A549 (cell line): ENCODE measurements around the gene PLXND1. TPM values are rescaled to one million over a fixed set of nuclear protein-coding genes. Genes with fewer than 3 reads are reported as not detected.

Experiments
- ATAC-seq, 2 experiments: fragments of 200-7000 bp in 1 of 2; fragments of >200 bp in 1 of 2; cut with Nextera tagmentation in 1 of 2; cut with Tn5 transposase in 1 of 2; 3 replicates each; pipeline versions ENCODE4 v1.8.0 to v1.9.1; 2018 to 2020; ENCODE audit warnings: mild to moderate bottlenecking in 1 of 2, moderate library complexity in 1 of 2
- CTCF ChIA-PET: fragments of 300-600 bp; sonication (Branson Sonifier 250); formaldehyde crosslinking; extraction: SDS; loops from one replicate; lab custom pipeline; 2021; ENCODE audit warnings: antibody characterized with exemption, inconsistent platforms; lab: Yijun Ruan, JAX
- POLR2A ChIA-PET: fragments of 350-600 bp; formaldehyde crosslinking; extraction: SDS; loops from one replicate; lab custom pipeline; 2021; ENCODE audit warnings: antibody characterized with exemption, inconsistent platforms; lab: Yijun Ruan, JAX
- DNase-seq, 2 experiments: peaks; one replicate each; pipeline versions ENCODE4 v3.0.0 to v3.0.0-alpha.2; 2011 to 2016; ENCODE audit warnings: low read depth in 1 of 2, low spot score in 1 of 2
- FAIRE-seq: peaks from 2 replicates; lab custom pipeline; 2011; peaks lifted over from hg19 to GRCh38; lab: Jason Lieb, UNC
- H3K27ac ChIP-seq, 2 experiments: fragments of >200 bp; sonication (Bioruptor Twin); formaldehyde crosslinking; 3 replicates each; pipeline ENCODE4 v1.5.1; 2016 to 2017
- H3K4me1 ChIP-seq: fragments of >200 bp; sonication (Bioruptor Twin); formaldehyde crosslinking; 3 replicates; pipeline ENCODE4 v1.6.1; 2016
- H3K4me2 ChIP-seq: fragments of >200 bp; sonication (Bioruptor Twin); formaldehyde crosslinking; 3 replicates; pipeline ENCODE4 v1.6.1; 2016
- H3K4me3 ChIP-seq: fragments of >200 bp; sonication (Bioruptor Twin); formaldehyde crosslinking; 3 replicates; pipeline ENCODE4 v1.5.1; 2016
- H3K9me3 ChIP-seq: fragments of >200 bp; sonication (Bioruptor Twin); formaldehyde crosslinking; 3 replicates; pipeline ENCODE4 v1.6.1; 2016
- BHLHE40 ChIP-seq: IDR thresholded peaks from 2 replicates; pipeline ENCODE4 v1.6.1; 2012; ENCODE audit warnings: low read depth, low read length, inconsistent platforms
- EHMT2 ChIP-seq: fragments of 200-600 bp; sonication (generic); IDR thresholded peaks from 2 replicates; pipeline ENCODE4 v1.6.1; 2016; ENCODE audit warnings: antibody characterized with exemption, low read depth, mild to moderate bottlenecking, moderate library complexity
- ELK1 ChIP-seq: fragments of 150-350 bp; IDR thresholded peaks from 2 replicates; pipeline ENCODE4 v1.6.1; 2014; ENCODE audit warnings: low read depth, mild to moderate bottlenecking, low read length
- FOSB ChIP-seq: fragments of 250-450 bp; sonication (Bioruptor Pico); IDR thresholded peaks from 2 replicates; pipeline ENCODE4 v1.5.0; 2020; ENCODE audit warnings: mild to moderate bottlenecking, moderate library complexity
- HEYL ChIP-seq: fragments of 250-450 bp; sonication (Bioruptor Pico); IDR thresholded peaks from 2 replicates; pipeline ENCODE4 v1.8.0; 2021; ENCODE audit warnings: mild to moderate bottlenecking, moderate library complexity
- HMGXB4 ChIP-seq: fragments of 250-450 bp; sonication (Bioruptor Pico); IDR thresholded peaks from 2 replicates; pipeline ENCODE4 v1.5.0; 2021; ENCODE audit warnings: mild to moderate bottlenecking, moderate library complexity, borderline replicate concordance
- HOXB5 ChIP-seq: fragments of 250-450 bp; sonication (Bioruptor Pico); IDR thresholded peaks from 2 replicates; pipeline ENCODE4 v1.5.0; 2020; ENCODE audit warnings: mild to moderate bottlenecking, moderate library complexity
- JUN ChIP-seq, 2 experiments: fragments of >200 bp; sonication (Bioruptor Twin); formaldehyde crosslinking; IDR thresholded peaks; 2 replicates in 1 of 2; 3 replicates in 1 of 2; pipeline ENCODE4 v1.6.1; 2016 to 2017
- MAFK ChIP-seq: fragments of 450-650 bp; IDR thresholded peaks from 2 replicates; pipeline ENCODE4 v1.6.1; 2014; ENCODE audit not compliant: partially characterized antibody
- MAX ChIP-seq: IDR thresholded peaks from 2 replicates; pipeline ENCODE4 v1.6.1; 2012
- PBX3 ChIP-seq: IDR thresholded peaks from 2 replicates; pipeline ENCODE4 v1.6.1; 2012
- PHF8 ChIP-seq: fragments of 200-600 bp; sonication (generic); IDR thresholded peaks from 2 replicates; pipeline ENCODE4 v1.6.1; 2016; ENCODE audit warnings: low read depth, mild to moderate bottlenecking, antibody characterized with exemption, moderate library complexity, borderline replicate concordance
- SMC3 ChIP-seq: fragments of >200 bp; sonication (Bioruptor Twin); formaldehyde crosslinking; IDR thresholded peaks from 3 replicates; pipeline ENCODE4 v1.6.1; 2018; ENCODE audit warnings: inconsistent platforms
- USF2 ChIP-seq: fragments of 450-650 bp; IDR thresholded peaks from 2 replicates; pipeline ENCODE4 v1.6.1; 2014; ENCODE audit warnings: antibody characterized with exemption
- ZC3H11A ChIP-seq: fragments of 450-650 bp; IDR thresholded peaks from 2 replicates; pipeline ENCODE4 v1.6.1; 2014; ENCODE audit warnings: antibody characterized with exemption, mild to moderate bottlenecking
- WGBS: methylation state at CpG from one replicate; pipeline ENCODE4 v1.1.6; 2017; ENCODE audit errors: missing lambda C conversion rate; 5-methylcytosine and 5-hydroxymethylcytosine counted together
- polyA plus RNA-seq, 4 experiments: library from polyadenylated mRNA; depleted of rRNA in 3 of 4; stranded (reverse); fragments of >200 nt; fragmentation: RNase III in 1 of 4; extraction: RNeasy Plus Mini Kit Qiagen cat#74134 plus additional on column Dnase treatment in 1 of 4; gene quantifications; 2 replicates in 3 of 4; 3 replicates in 1 of 4; pipeline ENCODE4 v1.2.3, GENCODE V29; 2011 to 2017

Gene PLXND1
- polyA plus RNA-seq, 2 of the 4 experiments (the other 2 are of a cell fraction), result 26.8 to 72.6 TPM

GRCh38 chr3:129576514-129577352 is 29.7 kb downstream of the PLXND1 start:
- Histone ChIP-seq H3K4me2 (no peak overlapping the region), H3K27ac (peak overlapping the region in 1 of 2 experiments; percentile 35; a peak in 1 of 6 replicates), H3K4me1 (peaks cover 5% of the 10 kb centered on the region; the same call in 2 of the 3 replicates), H3K4me3 (no peak overlapping the region), H3K9me3 (no peaks in the 10 kb centered on the region)
- no peak for DNase-seq
- POLR2A ChIA-PET, result no interaction called here
- no peak for FAIRE-seq
- ATAC-seq, result no peak; a peak in 1 of 6 replicates
- no peak for TF ChIP-seq HEYL (CRISPR knock-in tag)
- no peak for TF ChIP-seq ZC3H11A
- peak; percentile 38 for TF ChIP-seq MAFK
- no peak for TF ChIP-seq HOXB5
- CTCF ChIA-PET, result interaction anchor here (0.6 to 1.7 kb wide), 4 partner anchors 9 to 901 kb away, joined by 3 to 4 read pairs (median 4); no protein-coding TSS in a partner anchor
- WGBS, result 71% methylated on average over 5 of the region's 18 CpGs

- ChIA-PET CTCF (interaction anchor here (1.7 kb wide), 1 partner anchor 10 kb away, joined by 4 read pairs; no protein-coding TSS in a partner anchor), POLR2A (no interaction called here)
- H3K9me3 ChIP-seq, result no peaks in the 10 kb centered on the region
- no peak overlapping the region for H3K4me2 ChIP-seq
- peak in 1 of 2 experiments; percentile 6; a peak in 3 of 6 replicates for ATAC-seq
- H3K4me1 ChIP-seq, result peaks cover 5% of the 10 kb centered on the region; the same call in 2 of the 3 replicates
- DNase-seq, result no peak
- no peak for FAIRE-seq
- TF ChIP-seq JUN (IDR thresholded peaks at IDR 0.05) (no peak), ELK1 (no peak), USF2 (no peak), MAX (no peak), BHLHE40 (no peak), PBX3 (no peak), SMC3 (no peak)
- TF ChIP-seq, all 56 proteins: peak for 0
- no peak overlapping the region for H3K4me3 ChIP-seq
- H3K27ac ChIP-seq, result no peak overlapping the region
- WGBS, result 69% methylated on average over 7 of the region's 10 CpGs
These were observed 30.5 kb downstream of the PLXND1 start for GRCh38 chr3:129575997-129576384.

GRCh38 chr3:129575233-129575996 is 31.1 kb downstream of the PLXND1 start:
- no peak overlapping the region for H3K27ac ChIP-seq
- no peak for DNase-seq
- no peak for FAIRE-seq
- no peaks in the 10 kb centered on the region for H3K9me3 ChIP-seq
- no peak overlapping the region for H3K4me3 ChIP-seq
- peaks cover 5% of the 10 kb centered on the region; the same call in 2 of the 3 replicates for H3K4me1 ChIP-seq
- 87% methylated on average over 13 of the region's 19 CpGs for WGBS
- H3K4me2 ChIP-seq, result no peak overlapping the region
- TF ChIP-seq HMGXB4 (CRISPR knock-in tag) (no peak), EHMT2 (no peak), FOSB (CRISPR knock-in tag) (no peak), PHF8 (no peak)
- ChIA-PET POLR2A (no interaction called here), CTCF (interaction anchor here (1.7 kb wide), 1 partner anchor 9 kb away, joined by 4 read pairs; no protein-coding TSS in a partner anchor)
- peak in 1 of 2 experiments; percentile 14; a peak in 3 of 6 replicates for ATAC-seq
